GM12878 (cell line): Measurements from ENCODE around the gene ATP5F1A. TPM values are rescaled to one million over a fixed set of nuclear protein-coding genes. Genes with fewer than 3 reads are reported as not detected.

Experiments
- ATAC-seq: fragments of 200-7000 bp; cut with Tn5 transposase; 3 replicates; pipeline ENCODE4 v1.9.1; 2020; ENCODE audit warnings: mild to moderate bottlenecking, moderate library complexity
- BruUV-seq: library from RNA; stranded (reverse); fragments of 400-500 nt; replicated peaks from 2 replicates; lab custom pipeline; 2021; lab: Mats Ljungman, UMichigan
- CTCF ChIA-PET: fragments of 300-600 bp; sonication (Branson Sonifier 250); formaldehyde crosslinking; extraction: SDS; loops from one replicate; lab custom pipeline; 2021; ENCODE audit warnings: inconsistent platforms; lab: Yijun Ruan, JAX
- POLR2A ChIA-PET: fragments of 350-600 bp; formaldehyde crosslinking; extraction: SDS; loops from one replicate; lab custom pipeline; 2021; ENCODE audit warnings: inconsistent platforms; lab: Charles Lee
- RAD21 ChIA-PET: fragments of 300-600 bp; sonication (Branson Sonifier 250); formaldehyde crosslinking; loops from one replicate; lab custom pipeline; 2023; ENCODE audit warnings: antibody characterized with exemption; ENCODE audit not compliant: unreplicated experiment; lab: Charles Lee
- SMC1A ChIA-PET: fragments of 300-600 bp; sonication (Branson Sonifier 250); formaldehyde crosslinking; loops from one replicate; lab custom pipeline; 2023; ENCODE audit not compliant: unreplicated experiment, uncharacterized antibody; lab: Charles Lee
- DNase-seq: peaks from one replicate; pipeline ENCODE4 v3.0.0-alpha.2; 2011; ENCODE audit warnings: low read depth, low spot score
- FAIRE-seq: peaks from 3 replicates; lab custom pipeline; 2011; peaks lifted over from hg19 to GRCh38; lab: Jason Lieb, UNC
- H2AFZ ChIP-seq: 2 replicates; pipeline ENCODE4 v1.6.0; 2011; ENCODE audit warnings: low read depth, low read length, control low read depth; ENCODE audit not compliant: control insufficient read depth
- H3K27ac ChIP-seq: 2 replicates; pipeline ENCODE4 v1.5.1; 2011; ENCODE audit warnings: control low read depth; ENCODE audit not compliant: control insufficient read depth, insufficient read depth
- H3K27me3 ChIP-seq, 2 experiments: replicated peaks in 1 of 2; 2 replicates each; pipeline versions ENCODE4 v1.6.0 to v1.6.1; 2011; ENCODE audit warnings: low read length in 1 of 2; ENCODE audit not compliant: control insufficient read depth in 2 of 2, insufficient read depth in 2 of 2
- H3K36me3 ChIP-seq, 2 experiments: 2 replicates each; pipeline ENCODE4 v1.5.1; 2011; ENCODE audit warnings: low read length in 1 of 2; ENCODE audit not compliant: control insufficient read depth in 2 of 2, insufficient read depth in 2 of 2
- H3K4me1 ChIP-seq: 2 replicates; pipeline ENCODE4 v1.6.1; 2011; ENCODE audit warnings: mild to moderate bottlenecking, low read length, moderate library complexity, mixed read lengths; ENCODE audit not compliant: control insufficient read depth, insufficient read depth
- H3K4me2 ChIP-seq: 2 replicates; pipeline ENCODE4 v1.6.0; 2011; ENCODE audit warnings: control low read depth; ENCODE audit not compliant: control insufficient read depth, insufficient read depth
- H3K4me3 ChIP-seq: fragments of 200-600 bp; sonication (generic); 2 replicates; pipeline ENCODE4 v1.5.1; 2016
- H3K79me2 ChIP-seq: 2 replicates; pipeline ENCODE4 v1.6.0; 2011; ENCODE audit warnings: low read length; ENCODE audit not compliant: control insufficient read depth, insufficient read depth
- H3K9ac ChIP-seq: 2 replicates; pipeline ENCODE4 v1.8.0; 2011; ENCODE audit warnings: low read length, control low read depth, mixed read lengths; ENCODE audit not compliant: control insufficient read depth, insufficient read depth
- H3K9me3 ChIP-seq: replicated peaks from 3 replicates; pipeline ENCODE4 v1.5.1; 2011; ENCODE audit warnings: mild to moderate bottlenecking, low read length; ENCODE audit not compliant: control insufficient read depth, insufficient read depth
- H4K20me1 ChIP-seq: 2 replicates; pipeline ENCODE4 v1.6.0; 2011; ENCODE audit not compliant: control insufficient read depth, insufficient read depth
- ATF7 ChIP-seq: fragments of 450-650 bp; IDR thresholded peaks from 2 replicates; pipeline ENCODE4 v1.6.1; 2016; ENCODE audit warnings: low read depth, mild to moderate bottlenecking
- BACH1 ChIP-seq: fragments of 450-650 bp; IDR thresholded peaks from 2 replicates; pipeline ENCODE4 v1.6.1; 2017; ENCODE audit warnings: mild to moderate bottlenecking, borderline replicate concordance
- CHD4 ChIP-seq: fragments of 200-600 bp; sonication (generic); IDR thresholded peaks from 2 replicates; pipeline ENCODE4 v1.6.1; 2016; ENCODE audit warnings: mild to moderate bottlenecking
- DPF2 ChIP-seq: fragments of 450-650 bp; IDR thresholded peaks from 2 replicates; pipeline ENCODE4 v1.6.1; 2017; ENCODE audit warnings: mild to moderate bottlenecking
- HDAC6 ChIP-seq: fragments of 200-600 bp; sonication (generic); IDR thresholded peaks from one replicate; pipeline ENCODE4 v1.8.0; 2017; ENCODE audit warnings: antibody characterized with exemption; ENCODE audit not compliant: unreplicated experiment
- IKZF1 ChIP-seq: fragments of 450-650 bp; conservative IDR thresholded peaks from 2 replicates; pipeline ENCODE4 v1.6.1; 2017; ENCODE audit warnings: antibody characterized with exemption, mild to moderate bottlenecking
- IKZF2 ChIP-seq, 2 experiments: fragments of 450-650 bp; IDR thresholded peaks; 2 replicates each; pipeline ENCODE4 v1.6.1; 2017; ENCODE audit warnings: mild to moderate bottlenecking in 2 of 2, moderate library complexity in 2 of 2
- KLF5 ChIP-seq: fragments of 450-650 bp; IDR thresholded peaks from 2 replicates; pipeline ENCODE4 v1.6.1; 2014; ENCODE audit warnings: mild to moderate bottlenecking; ENCODE audit not compliant: partially characterized antibody
- NFIC ChIP-seq: IDR thresholded peaks from 2 replicates; pipeline ENCODE4 v1.6.1; 2012; ENCODE audit warnings: low read depth, mild to moderate bottlenecking, inconsistent platforms, low read length, moderate library complexity
- RB1 ChIP-seq: fragments of 450-650 bp; formaldehyde crosslinking; IDR thresholded peaks from 2 replicates; pipeline ENCODE4 v1.6.1; 2017; ENCODE audit warnings: mild to moderate bottlenecking, borderline replicate concordance
- SP1 ChIP-seq: IDR thresholded peaks from one replicate; pipeline ENCODE4 v1.6.1; 2011; ENCODE audit warnings: low read depth, low read length
- TCF3 ChIP-seq: IDR thresholded peaks from 2 replicates; pipeline ENCODE4 v1.6.1; 2012; ENCODE audit warnings: low read depth, mild to moderate bottlenecking, low read length, borderline replicate concordance; ENCODE audit not compliant: insufficient read depth
- ZZZ3 ChIP-seq: IDR thresholded peaks from 2 replicates; pipeline ENCODE4 v1.6.1; 2011; ENCODE audit warnings: low read depth; ENCODE audit not compliant: control insufficient read depth, insufficient read length
- WGBS: methylation state at CpG from one replicate; pipeline ENCODE4 v1.1.6; 2016; ENCODE audit warnings: low lambda C conversion rate; ENCODE audit not compliant: insufficient replicate concordance, insufficient coverage; ENCODE audit errors: missing lambda C conversion rate; 5-methylcytosine and 5-hydroxymethylcytosine counted together
- in situ Hi-C: fragments of 300-500 bp; cut with MboI; formaldehyde crosslinking; loops from 9 replicates; pipeline ENCODE4 v1.14.3; 2018; ENCODE audit warnings: mixed read lengths
- intact Hi-C: fragments of 100-400 bp; cut with micrococcal nuclease; formaldehyde crosslinking; loops from one replicate; pipeline ENCODE4 v1.14.2; 2022; ENCODE audit not compliant: unreplicated experiment
- polyA plus RNA-seq, 11 experiments: library from polyadenylated mRNA; depleted of rRNA in 4 of 11; unstranded in 6 of 11; stranded (reverse) in 5 of 11; fragments of >200 nt; fragmentation: Nextera tagmentation in 4 of 11; fragmentation: Illumina TruSeq in 1 of 11; extraction: Ambion mirVana in 4 of 11; extraction: Trizol in 1 of 11; gene quantifications; 1 replicate in 1 of 11; 2 replicates in 10 of 11; pipeline versions ENCODE4 v1.2.1 to v1.2.3, GENCODE V29; 2011 to 2016; ENCODE audit warnings: inconsistent platforms in 2 of 11, missing spikeins in 2 of 11, low read depth in 1 of 11
- total RNA-seq, 4 experiments: library from RNA; depleted of rRNA in 3 of 4; stranded (reverse); fragments of >200 nt in 3 of 4; fragmentation: Illumina TruSeq in 1 of 4; extraction: Trizol in 1 of 4; gene quantifications; 2 replicates each; pipeline versions ENCODE4 v1.2.1 to v1.2.3, GENCODE V29; 2013 to 2021
- TF ChIP-seq, protein P1 (sequence below): fragments of 450-650 bp; formaldehyde crosslinking; IDR thresholded peaks from 2 replicates; pipeline ENCODE4 v1.5.0; 2022; ENCODE audit warnings: mild to moderate bottlenecking, missing genetic modification characterization
- TF ChIP-seq, protein P2 (sequence below): IDR thresholded peaks from 2 replicates; pipeline ENCODE4 v1.6.1; 2011; ENCODE audit warnings: low read depth, low read length, improper control_type of control experiment, borderline replicate concordance
- TF ChIP-seq, protein P3 (sequence below): fragments of 450-650 bp; IDR thresholded peaks from 2 replicates; pipeline ENCODE4 v1.6.1; 2016; ENCODE audit warnings: mild to moderate bottlenecking

ATP5F1A gene
- total and polyA plus RNA-seq, 10 of the 15 experiments (the other 5 are each of a cell fraction or from before 2014, with no cell fraction given): 592 to 1,161 (median 723) TPM

DNA sequence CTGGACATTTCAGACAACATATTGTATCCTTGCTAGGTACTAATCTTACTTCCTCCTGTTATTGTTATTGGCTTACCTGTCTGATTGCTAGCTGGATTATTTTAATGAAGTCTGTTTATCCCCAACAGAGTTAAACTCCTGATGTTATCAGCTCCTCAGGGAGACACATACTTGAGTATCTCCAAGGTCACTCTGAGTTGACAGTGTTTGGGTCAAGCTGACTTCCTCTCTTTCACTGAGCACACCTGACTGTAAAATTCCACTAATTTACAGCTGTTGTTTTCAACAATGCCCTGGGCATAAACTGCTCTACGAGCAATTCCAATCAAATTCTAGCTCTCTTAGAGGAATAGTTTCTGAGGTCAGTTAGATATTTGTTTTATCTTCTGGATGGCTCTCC lies 15.7 kb upstream of the ATP5F1A start (continued):
- TF ChIP-seq RB1 (no peak), NFIC (no peak), IKZF2 (IDR thresholded peaks at IDR 0.05) (no peak), ATF7 (no peak), KLF5 (no peak), HDAC6 (no peak), IKZF1 (no peak), SP1 (no peak), TCF3 (no peak), BACH1 (no peak), DPF2 (no peak)
- TF ChIP-seq, protein P1, sequence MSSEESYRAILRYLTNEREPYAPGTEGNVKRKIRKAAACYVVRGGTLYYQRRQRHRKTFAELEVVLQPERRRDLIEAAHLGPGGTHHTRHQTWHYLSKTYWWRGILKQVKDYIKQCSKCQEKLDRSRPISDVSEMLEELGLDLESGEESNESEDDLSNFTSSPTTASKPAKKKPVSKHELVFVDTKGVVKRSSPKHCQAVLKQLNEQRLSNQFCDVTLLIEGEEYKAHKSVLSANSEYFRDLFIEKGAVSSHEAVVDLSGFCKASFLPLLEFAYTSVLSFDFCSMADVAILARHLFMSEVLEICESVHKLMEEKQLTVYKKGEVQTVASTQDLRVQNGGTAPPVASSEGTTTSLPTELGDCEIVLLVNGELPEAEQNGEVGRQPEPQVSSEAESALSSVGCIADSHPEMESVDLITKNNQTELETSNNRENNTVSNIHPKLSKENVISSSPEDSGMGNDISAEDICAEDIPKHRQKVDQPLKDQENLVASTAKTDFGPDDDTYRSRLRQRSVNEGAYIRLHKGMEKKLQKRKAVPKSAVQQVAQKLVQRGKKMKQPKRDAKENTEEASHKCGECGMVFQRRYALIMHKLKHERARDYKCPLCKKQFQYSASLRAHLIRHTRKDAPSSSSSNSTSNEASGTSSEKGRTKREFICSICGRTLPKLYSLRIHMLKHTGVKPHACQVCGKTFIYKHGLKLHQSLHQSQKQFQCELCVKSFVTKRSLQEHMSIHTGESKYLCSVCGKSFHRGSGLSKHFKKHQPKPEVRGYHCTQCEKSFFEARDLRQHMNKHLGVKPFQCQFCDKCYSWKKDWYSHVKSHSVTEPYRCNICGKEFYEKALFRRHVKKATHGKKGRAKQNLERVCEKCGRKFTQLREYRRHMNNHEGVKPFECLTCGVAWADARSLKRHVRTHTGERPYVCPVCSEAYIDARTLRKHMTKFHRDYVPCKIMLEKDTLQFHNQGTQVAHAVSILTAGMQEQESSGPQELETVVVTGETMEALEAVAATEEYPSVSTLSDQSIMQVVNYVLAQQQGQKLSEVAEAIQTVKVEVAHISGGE: no peak

DNA sequence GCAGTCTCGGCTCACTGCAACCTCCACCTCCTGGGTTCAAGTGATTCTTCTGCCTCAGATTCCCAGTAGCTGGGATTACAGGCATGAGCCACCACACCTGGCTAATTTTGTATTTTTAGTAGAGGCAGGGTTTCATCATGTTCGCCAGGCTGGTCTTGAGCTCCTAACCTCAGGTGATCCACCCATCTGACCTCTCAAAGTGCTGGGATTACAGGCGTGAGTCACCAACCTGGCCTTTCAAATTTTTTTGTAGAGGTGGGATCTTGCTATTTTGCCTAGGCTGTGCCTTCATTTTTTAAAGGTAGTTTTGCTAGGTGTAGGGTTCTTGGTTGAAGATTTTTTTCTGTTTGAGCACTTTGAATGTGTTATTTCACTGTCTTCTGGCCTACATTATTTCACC lies 12.3 kb upstream of the ATP5F1A start:
- H3K4me3 ChIP-seq: no peak overlapping the region
- FAIRE-seq (no peak), ATAC-seq (no peak), DNase-seq (no peak)
- H4K20me1 ChIP-seq: no peaks in the 10 kb centered on the region
- H3K4me2 ChIP-seq: no peak overlapping the region
- no peak overlapping the region for H3K9ac ChIP-seq
- ChIA-PET SMC1A (interaction anchor here (0.6 kb wide), 1 partner anchor 9 kb away, joined by 3 read pairs; no protein-coding TSS in a partner anchor), CTCF (no interaction called here), POLR2A (no interaction called here), RAD21 (no interaction called here)
- H3K79me2 ChIP-seq: no peaks in the 10 kb centered on the region
- 100% methylated on average over 2 of the region's 3 CpGs for WGBS
- no TSS peak for BruUV-seq
- intact Hi-C loops: no loop called here
- no peak overlapping the region for H2AFZ ChIP-seq
- H3K4me1 ChIP-seq: no peaks in the 10 kb centered on the region
- H3K36me3 ChIP-seq: peaks cover 0 to 11% of the 10 kb centered on the region in 2 experiments; a peak in 2 of 4 replicates
- in situ Hi-C loops: no loop called here
- no peak overlapping the region for H3K27ac ChIP-seq
- no peaks in the 10 kb centered on the region for H3K27me3 ChIP-seq
- no peaks in the 10 kb centered on the region; the same call in 2 of the 3 replicates for H3K9me3 ChIP-seq
- TF ChIP-seq CHD4 (no peak), ZZZ3 (no peak)
- TF ChIP-seq, protein P2, sequence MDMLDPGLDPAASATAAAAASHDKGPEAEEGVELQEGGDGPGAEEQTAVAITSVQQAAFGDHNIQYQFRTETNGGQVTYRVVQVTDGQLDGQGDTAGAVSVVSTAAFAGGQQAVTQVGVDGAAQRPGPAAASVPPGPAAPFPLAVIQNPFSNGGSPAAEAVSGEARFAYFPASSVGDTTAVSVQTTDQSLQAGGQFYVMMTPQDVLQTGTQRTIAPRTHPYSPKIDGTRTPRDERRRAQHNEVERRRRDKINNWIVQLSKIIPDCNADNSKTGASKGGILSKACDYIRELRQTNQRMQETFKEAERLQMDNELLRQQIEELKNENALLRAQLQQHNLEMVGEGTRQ: no peak
- TF ChIP-seq, protein P3, sequence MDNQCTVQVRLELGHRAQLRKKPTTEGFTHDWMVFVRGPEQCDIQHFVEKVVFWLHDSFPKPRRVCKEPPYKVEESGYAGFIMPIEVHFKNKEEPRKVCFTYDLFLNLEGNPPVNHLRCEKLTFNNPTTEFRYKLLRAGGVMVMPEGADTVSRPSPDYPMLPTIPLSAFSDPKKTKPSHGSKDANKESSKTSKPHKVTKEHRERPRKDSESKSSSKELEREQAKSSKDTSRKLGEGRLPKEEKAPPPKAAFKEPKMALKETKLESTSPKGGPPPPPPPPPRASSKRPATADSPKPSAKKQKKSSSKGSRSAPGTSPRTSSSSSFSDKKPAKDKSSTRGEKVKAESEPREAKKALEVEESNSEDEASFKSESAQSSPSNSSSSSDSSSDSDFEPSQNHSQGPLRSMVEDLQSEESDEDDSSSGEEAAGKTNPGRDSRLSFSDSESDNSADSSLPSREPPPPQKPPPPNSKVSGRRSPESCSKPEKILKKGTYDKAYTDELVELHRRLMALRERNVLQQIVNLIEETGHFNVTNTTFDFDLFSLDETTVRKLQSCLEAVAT: no peak
